Activated CD8-positive, alpha-beta T cell treated with anti-CD3 and anti-CD28 coated beads for 36 hours (primary cell): ENCODE data around the gene ELMOD3. TPM values are rescaled to one million over a fixed set of nuclear protein-coding genes. Genes with fewer than 3 reads are reported as not detected.
"Not testable (repeated sequence)": the region's sequence is repeated elsewhere in the genome, so short reads cannot be mapped to it uniquely, and the experiment has no call there.

Experiments used
- ATAC-seq: fragments of 200-7000 bp; cut with Tn5 transposase; one replicate; pipeline ENCODE4 v1.10.0; 2021; ENCODE audit warnings: mild to moderate bottlenecking, moderate library complexity
- CTCF ChIA-PET: fragments of 350-600 bp; sonication (Branson Sonifier 250); formaldehyde crosslinking; loops from one replicate; lab custom pipeline; 2021; ENCODE audit warnings: antibody characterized with exemption; lab: Charles Lee
- POLR2A ChIA-PET: fragments of 350-600 bp; sonication (Branson Sonifier 250); formaldehyde crosslinking; loops from one replicate; lab custom pipeline; 2021; ENCODE audit warnings: antibody characterized with exemption; lab: Charles Lee
- DNase-seq: peaks from one replicate; pipeline ENCODE4 v3.0.0-alpha.2; 2020
- H3K27ac Mint-ChIP-seq: one replicate; pipeline ENCODE4 v1.8.0; 2021; ENCODE audit warnings: mild to moderate bottlenecking, mixed read lengths
- H3K27me3 Mint-ChIP-seq: one replicate; pipeline ENCODE4 v1.8.0; 2021; ENCODE audit warnings: mixed read lengths
- H3K36me3 Mint-ChIP-seq: one replicate; pipeline ENCODE4 v1.8.0; 2021; ENCODE audit warnings: low read depth, mixed read lengths
- H3K4me1 Mint-ChIP-seq: one replicate; pipeline ENCODE4 v1.8.0; 2021; ENCODE audit warnings: low read depth, mixed read lengths
- H3K4me3 Mint-ChIP-seq: one replicate; pipeline ENCODE4 v1.8.0; 2021; ENCODE audit warnings: mild to moderate bottlenecking, moderate library complexity, mixed read lengths
- H3K9me3 Mint-ChIP-seq: one replicate; pipeline ENCODE4 v1.8.0; 2021; ENCODE audit warnings: mixed read lengths
- CTCF ChIP-seq: fragments of 200-600 bp; IDR thresholded peaks from one replicate; pipeline ENCODE4 v1.8.0; 2022; ENCODE audit warnings: antibody characterized with exemption, mild to moderate bottlenecking
- intact Hi-C: fragments of 100-400 bp; cut with micrococcal nuclease; formaldehyde crosslinking; loops from one replicate; pipeline ENCODE4 v1.10.0; 2022
- total RNA-seq, 2 experiments: library from RNA; stranded (reverse); gene quantifications; one replicate each; pipeline ENCODE4 v1.2.3, GENCODE V29; 2021

ELMOD3 gene
- total RNA-seq, 2 experiments from 2014 or later: 11.8 to 13.0 TPM

GRCh38 chr2:85318222-85319074, 36.1 kb upstream of the ELMOD3 start:
- peak; percentile 82 for ATAC-seq
- Mint-ChIP-seq H3K9me3 (no peaks in the 10 kb centered on the region), H3K36me3 (peaks cover 66% of the 10 kb centered on the region), H3K27me3 (no peaks in the 10 kb centered on the region), H3K27ac (peak overlapping the region; percentile 89), H3K4me1 (peaks cover 61% of the 10 kb centered on the region), H3K4me3 (peak overlapping the region; percentile 26)
- no peak for TF ChIP-seq CTCF
- ChIA-PET POLR2A (interaction anchor here (1.0 to 3.8 kb wide), 8 partner anchors 9 to 297 kb away, joined by 3 to 45 read pairs (median 3); partner anchors contain the start of genes ELMOD3, RETSAT and TGOLN2), CTCF (interaction anchor here (0.6 to 2.9 kb wide), 12 partner anchors 9 to 234 kb away, joined by 3 to 13 read pairs (median 4); partner anchors contain the start of genes ELMOD3, MAT2A, RETSAT and TGOLN2)
- intact Hi-C loops: no loop called here
- peak; percentile 63 for DNase-seq

- Mint-ChIP-seq H3K4me3 (peak overlapping the region; percentile 26), H3K27me3 (no peaks in the 10 kb centered on the region), H3K4me1 (peaks cover 65% of the 10 kb centered on the region), H3K36me3 (peaks cover 75% of the 10 kb centered on the region), H3K27ac (peak overlapping the region; percentile 89), H3K9me3 (no peaks in the 10 kb centered on the region)
- TF ChIP-seq CTCF: no peak
- no peak for ATAC-seq
- intact Hi-C loops: loop anchor here (10.0 kb wide), 1 partner anchor 225 kb away; no protein-coding TSS in a partner anchor
- CTCF ChIA-PET: interaction anchor here (0.9 to 2.9 kb wide), 6 partner anchors 10 to 232 kb away, joined by 4 to 13 read pairs (median 5); partner anchors contain the start of genes ELMOD3 and RETSAT
- DNase-seq: no peak
- POLR2A ChIA-PET: interaction anchor here (1.6 to 3.8 kb wide), 6 partner anchors 8 to 223 kb away, joined by 4 to 45 read pairs (median 8); partner anchors contain the start of genes ELMOD3, RETSAT and TGOLN2
Observed at GRCh38 chr2:85319796-85320195, 34.8 kb upstream of the ELMOD3 start.

- peak overlapping the region; percentile 100 for H3K27ac Mint-ChIP-seq
- peaks cover 89% of the 10 kb centered on the region for H3K36me3 Mint-ChIP-seq
- peak overlapping the region; percentile 92 for H3K4me3 Mint-ChIP-seq
- H3K27me3 Mint-ChIP-seq: no peaks in the 10 kb centered on the region
- H3K9me3 Mint-ChIP-seq: no peaks in the 10 kb centered on the region
- ATAC-seq (no peak), DNase-seq (no peak)
- ChIA-PET CTCF (interaction anchor here (0.9 to 3.7 kb wide), 2 partner anchors 23 to 25 kb away, joined by 3 to 13 read pairs; no protein-coding TSS in a partner anchor), POLR2A (interaction anchor here (1.5 to 7.8 kb wide), 4 partner anchors 10 to 216 kb away, joined by 5 to 59 read pairs (median 35); partner anchors contain the start of genes ELMOD3, MAT2A and RETSAT)
- H3K4me1 Mint-ChIP-seq: peaks cover 61% of the 10 kb centered on the region
- no peak for TF ChIP-seq CTCF
- intact Hi-C loops: loop anchor here (10.0 kb wide), 1 partner anchor 221 kb away; no protein-coding TSS in a partner anchor
Observed at GRCh38 chr2:85323351-85323987, 31.1 kb upstream of the ELMOD3 start.

GRCh38 chr2:85323988-85324367, 30.6 kb upstream of the ELMOD3 start:
- not testable (repeated sequence) for H3K27me3 Mint-ChIP-seq, H3K9me3 Mint-ChIP-seq, DNase-seq, ATAC-seq
- intact Hi-C loops: loop anchor here (10.0 kb wide), 1 partner anchor 221 kb away; no protein-coding TSS in a partner anchor
- H3K4me1 Mint-ChIP-seq: peaks cover 58% of the 10 kb centered on the region
- ChIA-PET CTCF (interaction anchor here (0.9 to 3.7 kb wide), 2 partner anchors 23 to 26 kb away, joined by 3 to 13 read pairs; no protein-coding TSS in a partner anchor), POLR2A (interaction anchor here (1.5 to 7.8 kb wide), 4 partner anchors 10 to 216 kb away, joined by 5 to 59 read pairs (median 35); partner anchors contain the start of genes ELMOD3, MAT2A and RETSAT)
- peak overlapping the region; percentile 92 for H3K4me3 Mint-ChIP-seq
- peak overlapping the region; percentile 100 for H3K27ac Mint-ChIP-seq
- H3K36me3 Mint-ChIP-seq: peaks cover 84% of the 10 kb centered on the region
